ENCODE measurements around the gene WASHC4.

Gene WASHC4

DNA sequence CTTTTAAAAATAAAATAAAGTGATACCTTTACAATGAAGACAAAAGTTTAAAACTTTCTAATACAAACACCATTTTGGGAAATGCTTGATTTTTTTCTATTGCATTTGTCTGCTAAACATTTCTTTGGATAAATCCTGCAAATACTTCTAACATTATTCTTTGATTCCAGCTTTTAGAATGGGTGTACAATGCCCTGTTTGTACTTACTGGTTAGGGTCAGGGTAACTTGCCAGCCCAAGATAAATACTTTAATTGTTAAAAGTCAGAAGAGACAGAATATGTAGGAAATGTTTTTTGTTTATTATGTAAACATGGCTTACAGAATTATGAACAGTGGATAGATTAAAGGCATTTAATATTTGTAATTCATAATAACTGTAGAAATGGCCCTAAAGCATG, 60.5 kb downstream of the WASHC4 start:
- no peaks in the 10 kb centered on the region for H3K27me3 ChIP-seq (ENCODE audit: insufficient read depth, low read length)
- H3K9me2 ChIP-seq (ENCODE audit: low read depth, low read length) = no peaks in the 10 kb centered on the region
- TF ChIP-seq CTCF (IDR thresholded peaks at IDR 0.05; ENCODE audit: low read length) (no peak), EZH2 (IDR thresholded peaks at IDR 0.05; ENCODE audit: borderline replicate concordance, low read length) (no peak)
- no peaks in the 10 kb centered on the region for H3K4me1 ChIP-seq (ENCODE audit: insufficient read depth, low read length, severe bottlenecking)
- H4K20me1 ChIP-seq (ENCODE audit: insufficient read depth, low read length) = no peaks in the 10 kb centered on the region
- H3F3A ChIP-seq (ENCODE audit: insufficient read depth, low read length) = no peaks in the 10 kb centered on the region
- no peak overlapping the region for H3K4me3 ChIP-seq (ENCODE audit: low read depth, low read length, poor library complexity, severe bottlenecking)
- no peaks in the 10 kb centered on the region for H3K9me3 ChIP-seq (ENCODE audit: low read length)
- peaks cover 41% of the 10 kb centered on the region for H3K36me3 ChIP-seq (ENCODE audit: insufficient read depth, low read length)
- H2AFZ ChIP-seq (ENCODE audit: low read length) = no peak overlapping the region
- H3K4me2 ChIP-seq (ENCODE audit: low read length) = no peak overlapping the region
- H3K27ac ChIP-seq (ENCODE audit: low read depth, low read length, poor library complexity, severe bottlenecking) = no peak overlapping the region
- no peaks in the 10 kb centered on the region for H3K79me2 ChIP-seq (ENCODE audit: insufficient read depth, low read length)
- H3K9ac ChIP-seq (ENCODE audit: low read length) = no peak overlapping the region

DNA sequence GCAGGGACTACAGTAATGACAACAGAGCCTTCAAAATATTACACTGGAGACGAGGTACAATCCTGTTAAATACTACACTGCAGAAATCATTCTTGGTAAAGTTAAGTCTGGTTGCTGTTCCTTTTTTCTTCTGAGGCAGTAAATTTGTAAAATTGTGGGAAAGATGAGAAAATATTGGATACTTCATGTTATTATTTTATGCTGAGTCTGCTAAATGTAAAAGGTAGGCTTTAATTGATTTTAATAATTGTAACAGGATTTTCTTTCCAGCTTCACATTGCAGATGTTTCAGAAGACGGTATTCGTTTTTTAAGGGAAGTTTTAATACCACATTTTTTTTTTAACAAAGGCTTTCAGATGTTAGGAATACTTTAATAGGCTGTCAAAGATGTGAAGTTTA, 62.6 kb downstream of the WASHC4 start:
- H3K27me3 ChIP-seq (ENCODE audit: insufficient read depth, low read length) = no peaks in the 10 kb centered on the region
- no peak overlapping the region for H3K9ac ChIP-seq (ENCODE audit: low read length)
- H3K79me2 ChIP-seq (ENCODE audit: insufficient read depth, low read length) = no peaks in the 10 kb centered on the region
- no peaks in the 10 kb centered on the region for H3K9me2 ChIP-seq (ENCODE audit: low read depth, low read length)
- H3K27ac ChIP-seq (ENCODE audit: low read depth, low read length, poor library complexity, severe bottlenecking) = no peak overlapping the region
- no peaks in the 10 kb centered on the region for H4K20me1 ChIP-seq (ENCODE audit: insufficient read depth, low read length)
- no peak overlapping the region for H3K4me3 ChIP-seq (ENCODE audit: low read depth, low read length, poor library complexity, severe bottlenecking)
- no peak overlapping the region for H3K4me2 ChIP-seq (ENCODE audit: low read length)
- no peaks in the 10 kb centered on the region for H3K4me1 ChIP-seq (ENCODE audit: insufficient read depth, low read length, severe bottlenecking)
- no peaks in the 10 kb centered on the region for H3F3A ChIP-seq (ENCODE audit: insufficient read depth, low read length)
- H2AFZ ChIP-seq (ENCODE audit: low read length) = no peak overlapping the region
- TF ChIP-seq CTCF (IDR thresholded peaks at IDR 0.05; ENCODE audit: low read length) (no peak), EZH2 (IDR thresholded peaks at IDR 0.05; ENCODE audit: borderline replicate concordance, low read length) (no peak)
- peaks cover 25% of the 10 kb centered on the region; the same call in 1 of the 2 replicates for H3K36me3 ChIP-seq (ENCODE audit: insufficient read depth, low read length)
- no peaks in the 10 kb centered on the region for H3K9me3 ChIP-seq (ENCODE audit: low read length)

DNA sequence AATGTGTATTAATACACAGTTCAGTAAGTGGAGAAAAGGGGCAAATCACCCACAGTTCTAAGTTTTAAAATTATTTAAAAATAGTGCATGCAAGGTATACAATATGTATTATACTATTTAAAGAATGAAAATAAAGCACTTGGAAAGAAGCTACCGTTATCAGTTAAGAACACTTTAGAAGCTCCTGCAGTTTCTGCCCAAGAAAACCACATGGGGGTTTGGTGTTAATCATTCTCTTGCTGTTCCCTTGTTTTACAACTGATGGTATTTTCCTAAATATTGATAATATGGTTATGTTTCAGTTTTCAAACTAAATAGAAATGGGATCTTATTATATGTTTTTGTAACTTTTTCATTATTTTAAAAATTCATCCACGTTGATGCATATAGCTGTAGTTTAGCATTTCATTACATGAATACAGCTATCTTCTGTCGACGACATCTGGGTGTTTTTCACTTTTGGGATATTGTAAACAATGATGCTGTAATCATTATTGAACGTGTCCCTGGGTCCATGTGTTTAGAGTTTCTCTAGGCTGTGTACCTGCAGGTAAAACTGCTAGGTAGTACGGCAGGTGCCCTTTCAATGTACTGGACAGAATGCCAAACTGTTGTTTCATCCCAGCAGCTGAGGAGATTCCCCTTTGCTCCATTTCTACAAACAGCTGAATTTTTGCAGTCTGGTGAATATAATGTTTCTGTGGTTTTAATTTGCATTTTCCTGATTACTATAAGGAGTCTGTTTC, 64.3 kb downstream of the WASHC4 start:
- Histone ChIP-seq H3K4me2 (ENCODE audit: low read length) (no peak overlapping the region), H3K9ac (ENCODE audit: low read length) (no peak overlapping the region), H3F3A (ENCODE audit: insufficient read depth, low read length) (no peaks in the 10 kb centered on the region), H3K4me3 (ENCODE audit: low read depth, low read length, poor library complexity, severe bottlenecking) (no peak overlapping the region), H3K27me3 (ENCODE audit: insufficient read depth, low read length) (no peaks in the 10 kb centered on the region), H3K9me2 (ENCODE audit: low read depth, low read length) (no peaks in the 10 kb centered on the region), H3K9me3 (ENCODE audit: low read length) (no peaks in the 10 kb centered on the region), H3K36me3 (ENCODE audit: insufficient read depth, low read length) (peaks cover 17% of the 10 kb centered on the region; the same call in 1 of the 2 replicates), H2AFZ (ENCODE audit: low read length) (no peak overlapping the region), H4K20me1 (ENCODE audit: insufficient read depth, low read length) (no peaks in the 10 kb centered on the region), H3K27ac (ENCODE audit: low read depth, low read length, poor library complexity, severe bottlenecking) (no peak overlapping the region), H3K79me2 (ENCODE audit: insufficient read depth, low read length) (no peaks in the 10 kb centered on the region), H3K4me1 (ENCODE audit: insufficient read depth, low read length, severe bottlenecking) (no peaks in the 10 kb centered on the region)
- TF ChIP-seq CTCF (IDR thresholded peaks at IDR 0.05; ENCODE audit: low read length) (no peak), EZH2 (IDR thresholded peaks at IDR 0.05; ENCODE audit: borderline replicate concordance, low read length) (no peak)
